CD4-positive, alpha-beta T cell treated with Interleukin-10 for 1 hour (primary cell): ENCODE data around the gene TARM1.
"Not testable (repeated sequence)": the region's sequence is repeated elsewhere in the genome, so short reads cannot be mapped to it uniquely, and the experiment has no call there.

ENCODE experiments used
- DNase-seq: peaks from one replicate; pipeline ENCODE4 v3.0.0-alpha.2; 2020

Gene TARM1

GRCh38 chr19:54081032-54081431, at the start of gene TARM1:
Gene TARM1, minus strand, starts transcription at chr19:54081365. Its CDS starts 25 bp downstream, at chr19:54081340.
- no peak for DNase-seq

- no peak for DNase-seq
Observed at GRCh38 chr19:54129617-54129996, 48.4 kb upstream of the TARM1 start.

GRCh38 chr19:54128796-54129616, 47.8 kb upstream of the TARM1 start:
- DNase-seq = no peak

- DNase-seq = no peak
Observed at GRCh38 chr19:54128441-54128725, 47.2 kb upstream of the TARM1 start.

GRCh38 chr19:54127688-54128440, 46.7 kb upstream of the TARM1 start:
- no peak for DNase-seq

- no peak for DNase-seq
Observed at GRCh38 chr19:54125713-54126112, 44.5 kb upstream of the TARM1 start.

GRCh38 chr19:54124393-54124792, 43.2 kb upstream of the TARM1 start:
- DNase-seq = no peak

- DNase-seq = no peak
Observed at GRCh38 chr19:54123682-54124081, 42.5 kb upstream of the TARM1 start.

GRCh38 chr19:54121259-54121658, 40.1 kb upstream of the TARM1 start:
- DNase-seq = no peak

GRCh38 chr19:54115109-54116063, 34.2 kb upstream of the TARM1 start, which contains the start of the genes PRPF31 and TFPT:
Gene PRPF31, plus strand, starts transcription at chr19:54115754. Its CDS starts 2,525 bp downstream, at chr19:54118279.
Gene TFPT, minus strand, starts transcription at chr19:54115657. Its CDS starts 388 bp downstream, at chr19:54115269.
- peak; percentile 97 for DNase-seq

GRCh38 chr19:54114340-54115108, 33.4 kb upstream of the TARM1 start:
- peak; percentile 60 for DNase-seq

GRCh38 chr19:54109651-54110050, 28.5 kb upstream of the TARM1 start:
- DNase-seq = no peak

- DNase-seq = no peak
Observed at GRCh38 chr19:54108496-54108895, 27.3 kb upstream of the TARM1 start.

GRCh38 chr19:54107876-54108490, 26.8 kb upstream of the TARM1 start:
- DNase-seq = no peak

GRCh38 chr19:54106716-54107115, 25.6 kb upstream of the TARM1 start:
- DNase-seq = no peak

- DNase-seq = no peak
Observed at GRCh38 chr19:54105796-54106195, 24.6 kb upstream of the TARM1 start.

- no peak for DNase-seq
Observed at GRCh38 chr19:54104998-54105715, 24.0 kb upstream of the TARM1 start.

GRCh38 chr19:54102421-54103169, 21.4 kb upstream of the TARM1 start, which contains the start of gene NDUFA3:
Gene NDUFA3, plus strand, starts transcription at chr19:54102855. Its CDS starts 24 bp downstream, at chr19:54102879.
- peak; percentile 99 for DNase-seq

GRCh38 chr19:54100561-54100960, 19.4 kb upstream of the TARM1 start, which contains the start of gene OSCAR:
Gene OSCAR, minus strand, starts transcription at chr19:54100803. Its CDS starts 11 bp downstream, at chr19:54100792.
- no peak for DNase-seq

- not testable (repeated sequence) for DNase-seq
Observed at GRCh38 chr19:54099903-54100255, 18.7 kb upstream of the TARM1 start.
